Prostate gland (tissue), 2 donors: ENCODE results near the gene CHRDL1. TPM values are rescaled to one million over a fixed set of nuclear protein-coding genes. Genes with fewer than 3 reads are reported as not detected.

Experiments used
- DNase-seq: peaks from one replicate; pipeline ENCODE4 v3.0.0-alpha.2; 2019; ENCODE audit warnings: low spot score
- H3K27ac ChIP-seq, 2 donors: fragments of 200-600 bp; sonication (generic); 2 replicates each; pipeline ENCODE4 v1.5.1; 2017 to 2019
- H3K27me3 ChIP-seq: fragments of 200-600 bp; sonication (generic); replicated peaks from 2 replicates; pipeline ENCODE4 v1.5.1; 2019; ENCODE audit not compliant: insufficient read depth
- H3K36me3 ChIP-seq, 2 donors: fragments of 200-600 bp; sonication (generic); 1 replicate in 1 of 2; 2 replicates in 1 of 2; pipeline versions ENCODE4 v1.5.1 to v1.8.1; 2017 to 2019
- H3K4me1 ChIP-seq: fragments of 200-600 bp; sonication (generic); replicated peaks from 2 replicates; pipeline ENCODE4 v1.5.1; 2019
- H3K4me3 ChIP-seq, 2 donors: fragments of 200-600 bp; sonication (generic); 2 replicates each; pipeline ENCODE4 v1.5.1; 2017 to 2019
- H3K9me3 ChIP-seq: fragments of 200-600 bp; sonication (generic); 2 replicates; pipeline ENCODE4 v1.5.1; 2017
- POLR2A ChIP-seq: fragments of 450-650 bp; IDR thresholded peaks from one replicate; pipeline ENCODE4 v1.6.1; 2016; ENCODE audit warnings: antibody characterized with exemption, mild to moderate bottlenecking
- POLR2AphosphoS5 ChIP-seq: sonication (generic); formaldehyde crosslinking; IDR thresholded peaks from one replicate; pipeline ENCODE4 v1.6.1; 2017; ENCODE audit warnings: antibody characterized with exemption
- WGBS: methylation state at CpG from one replicate; pipeline ENCODE4 v1.1.5; 2018; 5-methylcytosine and 5-hydroxymethylcytosine counted together
- intact Hi-C: fragments of 100-400 bp; cut with DNase I; formaldehyde crosslinking; loops from one replicate; pipeline ENCODE4 v1.14.2; 2022
- total RNA-seq, 2 donors: library from RNA; depleted of rRNA; stranded (reverse); fragments of >200 nt; gene quantifications; one replicate each; pipeline ENCODE4 v1.1.0, GENCODE V29; 2016
- TF ChIP-seq, protein P1 (sequence below), 4 experiments: fragments of 200-600 bp in 2 of 4; fragments of 450-650 bp in 2 of 4; sonication (generic) in 2 of 4; IDR thresholded peaks; 1 replicate in 3 of 4; 2 replicates in 1 of 4; pipeline ENCODE4 v1.5.1; 2016 to 2019; ENCODE audit warnings: antibody characterized with exemption in 4 of 4, mild to moderate bottlenecking in 2 of 4, moderate library complexity in 2 of 4

The CHRDL1 gene
- total RNA-seq, 2 donors from 2014 or later: 49.1 to 61.4 TPM

DNA sequence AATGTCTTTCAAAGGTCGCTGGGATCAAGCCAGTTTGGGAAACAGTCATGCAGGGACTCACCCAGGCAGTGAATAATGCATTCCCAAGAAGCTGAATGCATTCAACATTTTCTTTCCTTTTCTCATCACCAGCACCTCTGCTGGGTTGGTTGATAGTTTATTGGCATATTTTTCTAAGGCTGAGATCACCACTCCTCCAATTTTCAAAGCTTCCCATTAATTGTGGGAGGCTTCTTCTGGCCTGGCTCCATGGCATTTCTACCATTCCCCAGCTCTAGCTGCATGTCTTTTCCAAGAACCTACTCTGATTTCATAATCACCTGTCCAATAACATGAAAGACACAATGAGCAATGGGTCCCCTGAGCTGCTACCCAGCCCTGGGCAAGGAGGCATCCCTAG lies 35.8 kb downstream of the CHRDL1 start:
- DNase-seq: no peak
- Histone ChIP-seq H3K4me3 (no peak overlapping the region), H3K27ac (no peak overlapping the region), H3K9me3 (no peaks in the 10 kb centered on the region), H3K27me3 (no peaks in the 10 kb centered on the region), H3K36me3 (no peaks in the 10 kb centered on the region), H3K4me1 (no peaks in the 10 kb centered on the region)
- intact Hi-C loops: no loop called here
- WGBS: 92% methylated on average over 1 of the region's 1 CpG
- TF ChIP-seq, protein P1, sequence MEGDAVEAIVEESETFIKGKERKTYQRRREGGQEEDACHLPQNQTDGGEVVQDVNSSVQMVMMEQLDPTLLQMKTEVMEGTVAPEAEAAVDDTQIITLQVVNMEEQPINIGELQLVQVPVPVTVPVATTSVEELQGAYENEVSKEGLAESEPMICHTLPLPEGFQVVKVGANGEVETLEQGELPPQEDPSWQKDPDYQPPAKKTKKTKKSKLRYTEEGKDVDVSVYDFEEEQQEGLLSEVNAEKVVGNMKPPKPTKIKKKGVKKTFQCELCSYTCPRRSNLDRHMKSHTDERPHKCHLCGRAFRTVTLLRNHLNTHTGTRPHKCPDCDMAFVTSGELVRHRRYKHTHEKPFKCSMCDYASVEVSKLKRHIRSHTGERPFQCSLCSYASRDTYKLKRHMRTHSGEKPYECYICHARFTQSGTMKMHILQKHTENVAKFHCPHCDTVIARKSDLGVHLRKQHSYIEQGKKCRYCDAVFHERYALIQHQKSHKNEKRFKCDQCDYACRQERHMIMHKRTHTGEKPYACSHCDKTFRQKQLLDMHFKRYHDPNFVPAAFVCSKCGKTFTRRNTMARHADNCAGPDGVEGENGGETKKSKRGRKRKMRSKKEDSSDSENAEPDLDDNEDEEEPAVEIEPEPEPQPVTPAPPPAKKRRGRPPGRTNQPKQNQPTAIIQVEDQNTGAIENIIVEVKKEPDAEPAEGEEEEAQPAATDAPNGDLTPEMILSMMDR (IDR thresholded peaks at IDR 0.05): no peak
- TF ChIP-seq POLR2AphosphoS5 (no peak), POLR2A (no peak)

DNA sequence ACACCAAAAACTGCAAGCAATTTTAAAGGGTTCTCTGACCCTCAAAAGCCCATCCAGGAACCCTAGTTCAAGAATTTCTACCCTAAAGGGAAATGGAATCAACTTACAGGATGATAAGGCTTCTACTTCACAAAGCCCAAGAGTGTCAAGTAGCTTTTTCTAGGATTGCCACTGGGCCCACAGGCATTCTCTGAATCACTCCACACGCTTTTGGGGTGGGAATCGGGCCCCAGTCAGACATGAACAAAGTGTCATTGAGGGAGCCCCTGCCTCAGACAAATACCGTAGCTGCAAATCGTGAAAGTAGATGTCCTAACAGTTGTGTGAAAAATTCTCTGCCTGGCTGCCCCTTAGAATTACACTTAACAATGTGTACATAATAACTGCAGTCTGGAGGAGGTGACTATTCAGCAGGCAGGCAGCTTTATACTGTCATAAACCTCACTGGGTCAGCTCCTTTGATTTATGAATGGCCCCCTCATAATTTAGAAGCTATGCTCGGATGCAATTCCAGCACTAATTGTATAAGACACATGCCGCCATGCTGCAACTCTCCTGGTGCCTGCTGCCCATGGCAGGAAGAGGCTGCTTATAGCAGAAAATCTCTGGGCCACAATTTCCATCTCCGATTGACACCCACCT lies 36.7 kb downstream of the CHRDL1 start:
- no peaks in the 10 kb centered on the region for H3K36me3 ChIP-seq
- no peaks in the 10 kb centered on the region for H3K27me3 ChIP-seq
- H3K4me3 ChIP-seq: no peak overlapping the region
- no peak for DNase-seq
- no peak overlapping the region for H3K27ac ChIP-seq
- no peaks in the 10 kb centered on the region for H3K4me1 ChIP-seq
- no peaks in the 10 kb centered on the region for H3K9me3 ChIP-seq
- 51% methylated on average over 7 of the region's 7 CpGs for WGBS
- intact Hi-C loops: no loop called here
- TF ChIP-seq, protein P1 (IDR thresholded peaks at IDR 0.05): no peak
- no peak for TF ChIP-seq POLR2A
- no peak for TF ChIP-seq POLR2AphosphoS5

DNA sequence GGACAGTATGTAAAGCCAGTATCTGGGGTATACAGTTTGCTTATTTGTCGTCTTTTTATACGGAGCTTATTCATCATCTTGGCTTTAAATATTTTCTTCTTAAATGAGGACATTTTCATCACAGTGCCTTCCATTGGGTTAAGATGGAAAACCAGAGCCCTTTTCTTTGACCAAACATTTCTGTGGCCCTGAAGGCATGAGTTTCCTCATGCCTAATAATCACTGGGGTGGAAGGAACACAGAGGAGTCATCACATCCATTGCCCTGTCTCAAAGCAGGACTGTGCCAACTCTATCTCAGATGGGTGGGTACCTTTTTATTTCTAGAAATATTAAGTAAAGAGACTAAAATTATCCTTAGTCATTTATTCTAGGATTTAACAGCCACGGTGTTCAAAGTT lies 40.0 kb downstream of the CHRDL1 start:
- no peaks in the 10 kb centered on the region for H3K4me1 ChIP-seq
- H3K4me3 ChIP-seq: no peak overlapping the region
- H3K27ac ChIP-seq: no peak overlapping the region
- no peaks in the 10 kb centered on the region for H3K36me3 ChIP-seq
- no peak for DNase-seq
- no peaks in the 10 kb centered on the region for H3K27me3 ChIP-seq
- intact Hi-C loops: no loop called here
- WGBS: 75% methylated on average over 3 of the region's 3 CpGs
- no peak for TF ChIP-seq POLR2AphosphoS5
- no peaks in the 10 kb centered on the region for H3K9me3 ChIP-seq

DNA sequence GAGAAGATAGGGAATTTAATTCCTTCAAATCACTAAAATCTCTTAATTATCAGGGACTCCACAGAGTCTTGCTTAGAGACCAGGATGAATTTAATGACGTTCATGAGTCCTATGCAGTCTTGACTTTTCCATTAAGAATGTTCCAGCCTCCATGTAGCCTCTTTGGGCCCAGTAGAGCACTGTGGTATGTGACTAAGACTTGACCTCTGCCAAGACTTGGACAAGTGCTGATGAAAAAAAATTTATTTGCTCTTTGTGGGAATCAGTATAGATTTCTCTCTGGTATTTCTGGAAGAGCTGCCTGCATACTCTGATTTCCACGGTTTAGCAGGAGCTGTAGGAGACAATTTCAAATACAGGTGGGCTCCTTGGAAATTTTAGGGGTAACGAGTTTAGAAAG lies 40.6 kb downstream of the CHRDL1 start:
- no peak for DNase-seq
- H3K4me1 ChIP-seq: no peaks in the 10 kb centered on the region
- no peaks in the 10 kb centered on the region for H3K9me3 ChIP-seq
- no peak for TF ChIP-seq POLR2A
- TF ChIP-seq POLR2AphosphoS5: no peak
- TF ChIP-seq, protein P1 (IDR thresholded peaks at IDR 0.05): no peak
- H3K27me3 ChIP-seq: no peaks in the 10 kb centered on the region
- no peaks in the 10 kb centered on the region for H3K36me3 ChIP-seq
- H3K4me3 ChIP-seq: no peak overlapping the region
- H3K27ac ChIP-seq: no peak overlapping the region
- intact Hi-C loops: no loop called here
- WGBS: 65% methylated on average over 3 of the region's 3 CpGs

DNA sequence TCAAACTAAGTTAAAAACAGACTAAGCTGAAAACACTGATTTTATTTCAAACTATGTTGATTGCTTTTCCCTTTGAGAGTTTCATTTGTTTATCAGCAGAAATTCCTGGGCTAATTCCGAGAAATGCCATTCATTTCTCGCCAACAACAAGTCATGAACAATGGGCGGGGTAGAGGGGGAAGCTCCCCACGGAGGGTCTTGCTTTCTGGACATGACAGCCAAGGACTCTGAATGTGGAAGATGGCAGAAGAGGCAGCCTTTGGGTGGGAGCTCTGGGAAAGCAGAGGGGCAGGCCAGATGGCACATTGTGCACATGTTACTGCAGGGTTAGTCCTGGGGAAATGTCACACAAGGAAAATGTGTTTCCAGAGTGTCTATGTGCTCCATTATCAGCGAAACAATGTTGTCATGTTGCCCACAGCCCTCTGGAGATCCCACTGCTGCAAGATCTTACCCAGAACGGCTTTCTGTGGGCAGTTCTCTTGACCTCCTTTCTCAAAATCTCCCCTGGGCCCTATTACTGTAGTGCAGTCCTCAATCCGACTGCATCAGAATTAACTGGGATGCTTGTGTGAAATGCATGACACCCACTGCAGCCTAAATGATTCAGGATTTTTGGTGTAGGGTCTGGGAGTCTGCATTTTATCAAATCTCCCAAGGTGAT lies 45.0 kb downstream of the CHRDL1 start:
- Histone ChIP-seq H3K36me3 (no peaks in the 10 kb centered on the region), H3K9me3 (no peaks in the 10 kb centered on the region), H3K4me1 (no peaks in the 10 kb centered on the region), H3K27ac (no peak overlapping the region), H3K27me3 (no peaks in the 10 kb centered on the region), H3K4me3 (no peak overlapping the region)
- WGBS: 64% methylated on average over 7 of the region's 7 CpGs
- no peak for TF ChIP-seq POLR2AphosphoS5
- no peak for TF ChIP-seq POLR2A
- TF ChIP-seq, protein P1 (IDR thresholded peaks at IDR 0.05): no peak
- intact Hi-C loops: no loop called here
- no peak for DNase-seq
